Type B pancreatic cell (in vitro differentiated cells): ENCODE measurements around the gene DNAH2. TPM values are rescaled to one million over a fixed set of nuclear protein-coding genes. Genes with fewer than 3 reads are reported as not detected.
A peak's percentile ranks its signal among the peaks of the same experiment; 100 is the strongest.

Source experiments
- DNase-seq: peaks from one replicate; pipeline ENCODE4 v3.0.0; 2021; ENCODE audit warnings: mixed read lengths; ENCODE audit not compliant: unreplicated experiment; ENCODE audit errors: extremely low spot score
- H3K27ac Mint-ChIP-seq: 2 replicates; pipeline ENCODE4 v1.8.0; 2021; ENCODE audit warnings: mild to moderate bottlenecking, mixed read lengths
- H3K27me3 Mint-ChIP-seq: 2 replicates; pipeline ENCODE4 v1.8.0; 2021; ENCODE audit warnings: mixed read lengths
- H3K36me3 Mint-ChIP-seq: 2 replicates; pipeline ENCODE4 v1.8.0; 2021; ENCODE audit warnings: mixed read lengths
- H3K4me1 Mint-ChIP-seq: one replicate; pipeline ENCODE4 v1.8.0; 2021; ENCODE audit warnings: mixed read lengths; ENCODE audit not compliant: unreplicated experiment
- H3K4me3 Mint-ChIP-seq: 2 replicates; pipeline ENCODE4 v1.8.0; 2021; ENCODE audit warnings: mild to moderate bottlenecking, mixed read lengths
- H3K9me3 Mint-ChIP-seq: 2 replicates; pipeline ENCODE4 v1.8.0; 2021; ENCODE audit warnings: mixed read lengths
- total RNA-seq: library from RNA; stranded (reverse); gene quantifications from 2 replicates; pipeline ENCODE4 v1.2.1, GENCODE V29; 2021; ENCODE audit warnings: low replicate concordance
- TF ChIP-seq, protein P1 (sequence below): fragments of 200-600 bp; sonication (generic); conservative IDR thresholded peaks from 2 replicates; pipeline ENCODE4 v1.5.0; 2021; ENCODE audit warnings: antibody characterized with exemption, mild to moderate bottlenecking

The DNAH2 gene
- total RNA-seq, 1 donor from 2014 or later = 1.0 TPM

DNA sequence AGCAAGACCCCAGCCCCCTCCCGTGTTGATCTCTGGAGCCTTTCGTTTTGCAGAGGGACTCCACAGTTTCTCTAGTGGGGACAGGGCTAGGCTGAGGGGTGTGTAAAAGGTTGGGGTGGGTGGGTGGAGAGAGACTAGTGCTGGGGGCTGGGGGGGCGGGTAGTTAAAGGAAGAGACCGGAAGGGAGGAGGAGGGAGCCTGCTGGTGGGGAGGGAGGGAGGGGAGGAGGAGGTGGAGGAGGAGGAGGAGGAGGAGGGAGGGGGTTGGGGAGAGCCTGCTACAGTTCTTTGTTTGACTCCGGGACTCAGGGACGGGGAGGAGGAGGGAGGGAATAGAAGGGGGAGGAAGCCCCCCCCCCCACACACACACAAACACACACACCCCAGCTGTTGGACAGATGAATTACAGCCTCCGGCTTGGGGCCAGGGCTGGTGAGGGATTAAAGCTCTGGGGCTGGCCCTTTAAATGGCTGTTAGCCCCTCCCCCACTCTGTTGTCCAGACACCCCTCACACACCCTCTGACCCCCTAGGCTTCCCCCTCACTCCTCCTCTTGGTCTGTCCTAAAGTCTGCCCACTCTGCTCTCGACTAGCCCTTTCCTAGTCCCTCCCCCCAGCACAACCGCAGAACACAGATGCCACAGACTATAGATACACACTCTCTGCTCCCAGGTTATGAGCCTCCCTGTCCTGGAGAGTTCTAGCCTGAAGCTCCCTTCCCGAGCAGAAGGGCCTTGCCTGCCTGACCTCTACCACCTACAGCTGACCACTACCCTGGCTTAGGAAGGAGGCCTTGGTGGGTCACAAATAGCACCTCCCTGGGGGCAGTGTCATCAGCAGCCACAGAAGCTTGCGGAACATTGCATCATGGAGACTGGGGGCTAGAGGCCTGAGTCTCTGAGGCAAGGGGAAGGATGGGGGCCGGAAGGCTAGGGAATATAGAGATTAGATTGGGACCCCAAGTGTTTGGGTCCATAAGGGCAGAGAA is 120.8 kb downstream of the DNAH2 start:
- no peak for DNase-seq
- peak overlapping the region; percentile 100 for H3K4me3 Mint-ChIP-seq
- H3K36me3 Mint-ChIP-seq = peaks cover 9% of the 10 kb centered on the region
- TF ChIP-seq, protein P1, sequence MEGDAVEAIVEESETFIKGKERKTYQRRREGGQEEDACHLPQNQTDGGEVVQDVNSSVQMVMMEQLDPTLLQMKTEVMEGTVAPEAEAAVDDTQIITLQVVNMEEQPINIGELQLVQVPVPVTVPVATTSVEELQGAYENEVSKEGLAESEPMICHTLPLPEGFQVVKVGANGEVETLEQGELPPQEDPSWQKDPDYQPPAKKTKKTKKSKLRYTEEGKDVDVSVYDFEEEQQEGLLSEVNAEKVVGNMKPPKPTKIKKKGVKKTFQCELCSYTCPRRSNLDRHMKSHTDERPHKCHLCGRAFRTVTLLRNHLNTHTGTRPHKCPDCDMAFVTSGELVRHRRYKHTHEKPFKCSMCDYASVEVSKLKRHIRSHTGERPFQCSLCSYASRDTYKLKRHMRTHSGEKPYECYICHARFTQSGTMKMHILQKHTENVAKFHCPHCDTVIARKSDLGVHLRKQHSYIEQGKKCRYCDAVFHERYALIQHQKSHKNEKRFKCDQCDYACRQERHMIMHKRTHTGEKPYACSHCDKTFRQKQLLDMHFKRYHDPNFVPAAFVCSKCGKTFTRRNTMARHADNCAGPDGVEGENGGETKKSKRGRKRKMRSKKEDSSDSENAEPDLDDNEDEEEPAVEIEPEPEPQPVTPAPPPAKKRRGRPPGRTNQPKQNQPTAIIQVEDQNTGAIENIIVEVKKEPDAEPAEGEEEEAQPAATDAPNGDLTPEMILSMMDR = no peak
- peaks cover 47% of the 10 kb centered on the region for H3K4me1 Mint-ChIP-seq
- no peaks in the 10 kb centered on the region for H3K9me3 Mint-ChIP-seq
- peaks cover 3% of the 10 kb centered on the region for H3K27me3 Mint-ChIP-seq
- H3K27ac Mint-ChIP-seq = peak overlapping the region; percentile 100

DNA sequence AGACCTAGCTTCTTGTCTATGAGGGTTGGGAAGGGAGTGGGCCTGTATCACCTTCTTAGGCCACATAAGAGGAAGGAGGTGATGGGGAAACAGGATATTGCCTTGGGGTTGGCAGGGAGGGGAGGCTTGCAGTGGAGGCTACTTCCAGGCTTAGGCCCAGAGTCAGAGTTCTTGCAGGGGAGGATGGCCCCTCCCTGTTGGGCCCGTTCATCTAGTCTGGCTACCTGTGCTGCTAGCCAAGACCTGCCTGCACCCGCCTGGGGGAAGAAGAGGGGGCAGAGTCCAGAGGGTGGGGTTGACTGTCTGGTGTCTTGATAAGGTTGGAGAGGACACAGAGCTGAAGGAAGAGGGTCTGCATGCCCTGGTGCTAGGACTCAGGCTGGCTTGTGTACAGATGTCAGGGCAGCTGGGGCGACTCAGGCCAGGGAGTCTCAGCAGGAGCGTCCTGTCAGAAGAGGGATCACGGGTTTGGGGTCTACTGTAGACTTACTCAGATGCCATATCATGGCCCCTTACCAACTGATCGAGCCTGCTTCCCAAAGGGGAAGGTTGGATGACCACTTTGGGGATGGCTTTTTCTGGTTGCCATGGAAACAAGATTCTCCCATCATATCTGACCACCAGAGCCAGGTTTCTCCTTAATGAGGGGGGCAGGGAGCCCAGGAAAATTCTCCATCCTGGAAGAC is 121.8 kb downstream of the DNAH2 start:
- H3K4me1 Mint-ChIP-seq = peaks cover 43% of the 10 kb centered on the region
- TF ChIP-seq, protein P1 = no peak
- H3K4me3 Mint-ChIP-seq = peak overlapping the region; percentile 96
- H3K36me3 Mint-ChIP-seq = peaks cover 9% of the 10 kb centered on the region
- H3K27me3 Mint-ChIP-seq = no peaks in the 10 kb centered on the region
- peak overlapping the region; percentile 98 for H3K27ac Mint-ChIP-seq
- H3K9me3 Mint-ChIP-seq = no peaks in the 10 kb centered on the region
- DNase-seq = no peak

DNA sequence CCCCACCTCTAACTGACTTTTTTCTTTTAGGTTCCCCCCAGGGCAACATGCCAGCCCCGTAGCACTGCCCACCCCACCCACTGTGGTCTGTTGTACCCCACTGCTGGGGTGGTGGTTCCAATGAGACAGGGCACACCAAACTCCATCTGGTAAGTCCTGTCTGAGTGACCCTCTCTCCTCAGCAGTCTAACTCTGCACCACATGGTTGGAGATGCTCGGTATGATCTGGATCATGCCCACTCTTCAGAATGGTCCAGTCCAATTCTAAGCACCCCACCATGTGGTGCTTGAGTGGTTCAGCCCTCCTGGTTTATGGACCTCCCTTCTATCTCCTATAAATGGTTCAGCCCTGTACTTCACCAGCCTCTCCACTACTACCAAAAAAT is 122.3 kb downstream of the DNAH2 start:
- no peak for DNase-seq

DNA sequence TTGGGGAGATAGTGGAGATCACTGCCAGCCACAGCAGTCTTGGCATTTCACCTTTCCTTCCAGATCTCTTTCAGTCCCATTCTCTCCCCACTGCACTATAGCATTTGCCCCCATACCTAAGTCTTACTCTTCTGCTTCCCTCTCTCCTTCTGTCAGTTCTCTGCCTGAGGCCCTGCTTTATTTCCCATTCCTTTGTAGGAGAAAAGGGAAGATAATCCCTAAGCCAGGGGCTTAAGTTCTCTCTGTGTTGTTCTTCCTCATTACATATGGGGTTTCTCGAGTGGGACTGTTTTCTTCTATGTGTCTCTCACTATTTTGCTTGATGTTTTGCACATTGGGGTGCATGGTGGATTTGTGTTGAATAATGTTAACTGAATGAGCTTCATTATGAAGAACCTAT is 122.9 kb downstream of the DNAH2 start:
- Mint-ChIP-seq H3K4me3 (peak overlapping the region; percentile 96), H3K9me3 (no peaks in the 10 kb centered on the region), H3K36me3 (peaks cover 9% of the 10 kb centered on the region), H3K27me3 (no peaks in the 10 kb centered on the region), H3K4me1 (peaks cover 43% of the 10 kb centered on the region), H3K27ac (peak overlapping the region; percentile 98)
- TF ChIP-seq, protein P1 = no peak
- DNase-seq = no peak

More for the DNA sequence above, 122.3 kb downstream of the DNAH2 start:
- Mint-ChIP-seq H3K27ac (peak overlapping the region; percentile 98), H3K27me3 (no peaks in the 10 kb centered on the region), H3K36me3 (peaks cover 9% of the 10 kb centered on the region), H3K9me3 (no peaks in the 10 kb centered on the region), H3K4me1 (peaks cover 43% of the 10 kb centered on the region), H3K4me3 (peak overlapping the region; percentile 96)
- TF ChIP-seq, protein P1 = no peak

GRCh38 chr17:7840875-7841274 is 123.3 kb downstream of the DNAH2 start:
- H3K27me3 Mint-ChIP-seq = no peaks in the 10 kb centered on the region
- TF ChIP-seq, protein P1 = no peak
- H3K4me1 Mint-ChIP-seq = peaks cover 43% of the 10 kb centered on the region
- H3K9me3 Mint-ChIP-seq = no peaks in the 10 kb centered on the region
- peaks cover 9% of the 10 kb centered on the region for H3K36me3 Mint-ChIP-seq
- DNase-seq = no peak
- peak overlapping the region; percentile 96 for H3K4me3 Mint-ChIP-seq
- H3K27ac Mint-ChIP-seq = peak overlapping the region; percentile 98
